ENCODE data around the gene CCDC188.

DNA sequence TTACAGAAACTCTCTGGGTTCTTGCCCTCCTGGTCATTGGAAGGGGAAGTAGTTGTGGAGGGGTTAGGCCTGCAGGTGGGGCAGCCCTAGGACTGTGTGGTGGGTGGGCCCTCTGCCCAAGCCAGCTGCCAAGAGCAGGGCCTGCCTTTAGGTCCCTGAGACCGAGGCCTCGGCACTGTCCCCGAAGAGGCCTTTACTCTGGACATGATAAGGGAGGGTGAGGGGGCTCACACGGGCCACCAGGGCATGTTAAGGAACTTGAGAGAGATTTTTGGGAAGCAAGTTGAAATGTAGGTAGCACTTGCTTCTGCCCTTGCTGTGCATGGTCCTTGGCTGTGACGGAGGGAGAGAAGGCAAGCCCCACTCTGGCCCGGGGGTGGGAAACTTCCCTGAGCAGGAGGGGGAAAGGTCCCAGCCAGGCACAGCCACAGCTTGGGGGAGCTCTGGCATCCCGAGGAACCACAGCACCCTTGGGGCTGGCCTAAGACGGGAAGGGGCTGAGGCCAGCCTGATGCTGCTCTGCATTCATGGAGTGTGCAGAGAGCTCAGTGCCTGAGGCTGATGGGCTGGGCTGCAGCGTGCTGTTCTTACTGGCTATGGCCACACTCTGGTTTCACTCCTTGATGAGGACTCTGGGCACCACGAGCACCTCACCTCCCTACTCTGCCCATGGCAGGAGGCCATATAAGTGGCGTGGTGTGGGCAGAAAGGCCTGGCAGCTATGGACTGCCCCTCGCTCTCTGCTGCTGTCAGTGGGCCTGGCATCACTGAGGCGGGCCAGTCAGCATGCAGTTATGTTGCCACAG, 42.7 kb downstream of the CCDC188 start:
- TF ChIP-seq ZNF777 (tag by site-specific recombination; IDR thresholded peaks at IDR 0.05; ENCODE audit: borderline replicate concordance) (no peak), ZNF121 (tag by site-specific recombination; IDR thresholded peaks at IDR 0.05) (no peak), CTCF (tag by site-specific recombination; IDR thresholded peaks at IDR 0.05) (no peak), GLIS2 (tag by site-specific recombination; IDR thresholded peaks at IDR 0.05) (no peak)
